KOPT-K1 (cell line): ENCODE results near the gene CENPP.
"Not testable (repeated sequence)": the region's sequence is repeated elsewhere in the genome, so short reads cannot be mapped to it uniquely, and the experiment has no call there.

ENCODE experiments used
- H3K27ac ChIP-seq: fragments of 200-600 bp; sonication (generic); 2 replicates; pipeline ENCODE4 v1.5.1; 2016; ENCODE audit warnings: antibody characterized with exemption, mild to moderate bottlenecking, low read depth, low read length; ENCODE audit not compliant: poor library complexity, severe bottlenecking
- H3K36me3 ChIP-seq: fragments of 200-600 bp; sonication (generic); 2 replicates; pipeline ENCODE4 v1.5.1; 2017; ENCODE audit warnings: antibody characterized with exemption, mild to moderate bottlenecking, low read length, moderate library complexity; ENCODE audit not compliant: insufficient read depth
- H3K9me3 ChIP-seq: fragments of 200-600 bp; sonication (generic); 2 replicates; pipeline ENCODE4 v1.5.1; 2017; ENCODE audit warnings: antibody characterized with exemption, low read length, mild to moderate bottlenecking; ENCODE audit not compliant: insufficient read depth, poor library complexity, severe bottlenecking

The CENPP gene

DNA sequence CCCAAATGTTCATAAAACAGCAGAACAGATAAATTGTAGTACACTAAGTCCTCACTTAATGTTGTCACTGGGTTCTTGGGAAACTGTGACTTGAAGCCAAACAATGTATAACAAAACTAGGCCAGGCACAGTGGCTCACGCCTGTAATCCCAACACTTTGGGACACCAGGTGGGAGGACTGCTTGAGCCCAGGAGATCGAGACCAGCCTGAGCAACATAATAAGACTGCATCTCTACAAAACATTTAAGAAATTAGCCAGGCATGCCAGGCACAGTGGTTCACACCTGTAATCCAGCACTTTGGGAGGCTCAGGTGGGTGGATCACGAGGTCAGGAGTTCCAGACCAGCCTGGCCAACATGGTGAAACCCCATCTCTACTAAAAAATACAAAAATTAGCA is 298.2 kb downstream of the CENPP start:
- H3K36me3 ChIP-seq = peaks cover 39% of the 10 kb centered on the region; the same call in 1 of the 2 replicates
- not testable (repeated sequence) for H3K27ac ChIP-seq, H3K9me3 ChIP-seq

DNA sequence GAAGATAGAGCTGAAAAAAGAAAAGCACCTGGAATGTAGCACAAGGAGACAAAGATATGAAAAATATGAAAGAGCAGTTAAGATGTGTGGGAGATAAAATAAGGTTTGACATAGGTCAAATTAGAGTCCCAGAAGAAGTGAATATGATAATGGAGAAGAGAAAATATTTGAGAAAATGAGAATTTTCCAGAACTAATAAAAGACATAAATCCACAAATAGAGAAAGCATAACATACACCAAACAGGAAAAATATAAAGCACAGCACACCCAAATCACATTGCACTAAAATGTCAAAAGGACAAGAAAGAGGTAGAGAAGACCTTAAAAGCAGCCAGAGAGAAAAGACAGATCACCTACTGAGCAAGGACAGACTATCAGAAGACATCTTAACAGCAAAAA is 300.7 kb downstream of the CENPP start:
- Histone ChIP-seq H3K9me3 (no peaks in the 10 kb centered on the region), H3K36me3 (peaks cover 26% of the 10 kb centered on the region), H3K27ac (no peak overlapping the region)

DNA sequence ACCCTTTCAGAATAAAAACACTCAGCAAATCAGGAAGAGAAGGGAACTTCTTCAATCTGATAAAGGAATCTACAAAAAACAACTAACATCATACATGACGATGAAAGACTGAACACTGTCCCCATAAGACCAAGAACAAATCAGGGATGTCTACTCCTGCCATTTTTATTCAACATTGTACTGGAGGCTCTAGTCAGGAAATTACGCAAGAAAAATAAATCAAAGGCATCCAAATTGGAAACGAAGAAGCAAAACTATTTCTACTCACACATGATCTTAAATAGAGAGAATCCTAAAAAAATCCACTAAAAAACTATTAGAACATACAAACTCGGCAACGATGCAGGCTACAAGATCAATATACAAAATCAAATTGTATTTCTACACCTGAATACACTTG is 301.9 kb downstream of the CENPP start:
- H3K9me3 ChIP-seq = no peaks in the 10 kb centered on the region
- H3K27ac ChIP-seq = no peak overlapping the region
- H3K36me3 ChIP-seq = peaks cover 37% of the 10 kb centered on the region

DNA sequence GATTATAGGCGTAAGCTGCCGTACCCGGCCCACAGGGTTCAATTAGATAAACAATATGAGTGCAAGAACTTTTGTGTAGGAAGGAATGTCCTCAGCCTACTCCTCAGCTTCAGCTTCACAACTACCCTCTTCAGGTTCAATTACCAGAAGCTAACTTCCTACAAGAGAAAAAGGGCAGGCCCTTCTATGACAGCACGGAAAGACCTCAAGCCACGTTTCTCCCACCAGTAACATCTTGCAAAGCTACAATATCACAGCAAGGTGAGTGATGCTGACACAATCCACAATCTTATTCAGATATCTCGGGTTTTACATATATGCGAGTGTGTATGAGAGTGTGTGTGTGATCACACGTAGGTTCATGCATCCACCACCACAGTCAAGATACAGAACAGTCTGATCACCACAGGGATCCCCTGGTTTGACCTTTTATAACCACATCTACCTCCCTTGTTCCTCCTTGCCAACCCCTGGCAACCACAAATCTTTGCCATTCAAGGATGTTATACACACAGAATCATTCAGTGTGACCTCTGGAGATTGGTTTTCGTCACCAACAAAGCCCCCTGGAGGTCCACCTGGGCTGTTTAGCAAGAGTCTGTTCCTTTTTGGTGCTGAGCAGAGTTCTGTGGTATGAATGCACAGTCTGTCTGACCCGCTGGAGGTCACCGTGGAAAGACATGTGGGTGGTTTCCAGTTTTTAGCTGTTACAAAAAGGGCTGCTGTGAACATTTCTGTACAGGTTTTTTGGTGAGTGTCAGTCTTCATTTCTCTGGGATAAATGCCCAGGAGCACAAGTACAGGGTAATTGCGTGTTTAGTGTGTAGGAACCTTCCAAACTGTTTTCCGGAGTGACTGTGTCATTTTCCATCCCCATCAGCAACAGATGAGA is 305.9 kb downstream of the CENPP start:
- Histone ChIP-seq H3K27ac (no peak overlapping the region), H3K36me3 (peaks cover 56% of the 10 kb centered on the region), H3K9me3 (no peaks in the 10 kb centered on the region)

DNA sequence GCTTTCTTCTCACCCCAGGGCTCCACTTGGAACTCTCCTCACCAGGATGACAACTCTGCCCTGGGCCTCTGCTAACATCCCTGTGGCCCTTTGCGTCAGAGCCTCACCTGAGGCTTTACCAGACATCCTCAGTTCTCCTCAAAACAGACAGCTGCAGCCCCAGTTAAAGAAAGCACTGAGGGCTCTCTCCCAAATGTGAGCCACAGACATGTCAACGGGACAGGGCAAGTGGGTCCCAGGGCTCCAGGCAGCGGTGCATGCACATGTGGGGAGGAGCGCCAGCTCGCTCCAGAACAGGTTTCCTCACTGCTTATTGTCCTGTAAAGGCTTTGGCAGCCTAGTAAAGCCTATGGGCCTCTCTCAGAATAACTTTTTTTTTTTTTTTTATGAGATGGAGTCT is 306.9 kb downstream of the CENPP start:
- H3K36me3 ChIP-seq = peaks cover 66% of the 10 kb centered on the region
- no peak overlapping the region for H3K27ac ChIP-seq
- H3K9me3 ChIP-seq = no peaks in the 10 kb centered on the region

DNA sequence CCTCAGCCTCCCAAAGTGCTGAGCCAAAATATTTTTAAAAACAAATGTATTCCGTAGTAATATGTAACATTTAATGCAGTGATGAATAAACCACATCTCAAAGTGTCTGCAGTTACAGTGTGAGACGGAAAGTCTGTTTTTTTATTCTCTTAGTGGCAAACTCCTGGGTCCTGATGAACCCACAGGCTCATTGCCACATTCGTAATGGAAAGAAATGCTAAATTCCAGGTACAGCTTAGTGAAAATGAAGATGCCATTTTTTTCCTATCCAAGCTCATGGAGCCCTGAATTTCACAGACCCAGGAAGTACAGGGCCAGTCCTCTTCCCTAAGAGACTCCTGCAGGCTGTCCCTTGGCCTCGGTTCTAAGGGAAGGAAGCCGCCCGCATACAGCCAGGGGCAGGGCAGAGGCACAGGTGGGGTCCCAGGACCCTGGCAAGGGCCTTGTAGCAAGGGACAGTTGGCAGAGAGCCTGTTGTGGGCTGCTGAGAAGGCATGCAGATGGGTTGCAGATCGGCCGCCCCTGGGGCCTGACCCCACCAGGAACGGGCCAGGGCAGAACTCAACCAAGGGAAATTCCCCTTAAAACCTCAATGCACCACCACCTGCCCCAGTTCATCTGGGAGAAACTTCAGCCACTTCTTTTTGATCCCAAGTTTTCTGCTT is 308.0 kb downstream of the CENPP start:
- H3K27ac ChIP-seq = no peak overlapping the region
- peaks cover 69% of the 10 kb centered on the region for H3K36me3 ChIP-seq
- H3K9me3 ChIP-seq = no peaks in the 10 kb centered on the region

DNA sequence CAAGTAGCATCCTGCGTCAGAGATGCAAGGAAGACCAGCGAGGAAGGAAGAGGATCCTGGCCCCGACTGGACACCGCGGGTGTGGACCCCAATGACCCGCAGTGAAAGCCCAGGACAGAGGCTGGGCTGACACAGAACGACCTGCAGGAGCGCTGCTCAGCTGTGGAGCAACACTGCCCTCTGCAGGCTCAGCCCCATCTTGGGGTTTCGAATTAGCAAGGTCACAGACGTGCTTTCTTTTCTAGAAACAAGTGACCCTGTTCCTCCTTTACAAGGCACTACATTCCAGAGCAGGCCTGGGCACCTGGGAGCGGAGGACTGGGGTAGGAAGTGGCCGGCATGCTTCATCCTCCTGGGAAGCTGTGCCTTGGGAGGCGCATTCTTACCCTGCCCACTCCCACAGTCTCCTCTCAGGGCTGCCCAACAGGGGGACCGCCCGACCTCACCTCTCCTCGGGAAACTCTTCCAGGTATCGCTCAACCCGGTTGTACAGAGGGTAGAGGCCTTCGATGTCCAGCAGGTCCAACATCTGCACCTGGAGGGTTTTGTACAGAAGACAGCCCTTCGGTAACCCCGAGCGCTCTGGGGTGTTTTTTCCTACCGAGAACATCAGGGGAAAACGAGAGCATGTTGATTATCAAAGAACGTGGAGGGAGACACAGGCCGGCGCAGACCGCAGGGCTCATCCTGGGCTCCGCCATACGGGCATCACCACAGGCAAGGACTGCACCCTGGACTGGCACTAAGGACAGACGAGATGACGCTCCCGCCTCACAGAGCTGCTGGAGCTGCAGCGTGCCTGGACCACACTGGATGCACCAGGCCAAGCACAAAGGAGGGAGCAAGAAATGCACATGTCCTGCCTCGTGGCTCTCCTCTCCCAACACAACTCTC is 309.2 kb downstream of the CENPP start:
- H3K27ac ChIP-seq = no peak overlapping the region
- no peaks in the 10 kb centered on the region for H3K9me3 ChIP-seq
- peaks cover 69% of the 10 kb centered on the region for H3K36me3 ChIP-seq

DNA sequence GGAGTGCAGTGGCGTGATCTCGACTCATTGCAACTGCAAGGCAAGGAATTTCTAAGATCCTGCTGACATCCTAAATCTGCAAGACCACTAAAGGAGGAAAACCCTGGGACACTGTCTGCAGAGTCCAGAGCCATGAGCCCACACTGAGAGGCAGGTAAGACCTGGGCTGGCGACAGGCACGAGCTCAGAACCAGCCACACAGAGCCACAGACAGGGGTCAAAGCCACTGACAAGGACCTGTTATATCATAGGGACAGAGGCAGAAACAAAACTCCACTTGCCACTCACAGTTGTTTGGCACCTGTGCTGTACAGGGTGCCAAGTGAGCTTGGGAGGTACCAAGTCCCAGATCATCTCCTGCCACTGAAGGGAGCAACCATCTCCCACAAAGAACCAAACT is 310.0 kb downstream of the CENPP start:
- peaks cover 75% of the 10 kb centered on the region for H3K36me3 ChIP-seq
- no peaks in the 10 kb centered on the region for H3K9me3 ChIP-seq
- no peak overlapping the region for H3K27ac ChIP-seq

DNA sequence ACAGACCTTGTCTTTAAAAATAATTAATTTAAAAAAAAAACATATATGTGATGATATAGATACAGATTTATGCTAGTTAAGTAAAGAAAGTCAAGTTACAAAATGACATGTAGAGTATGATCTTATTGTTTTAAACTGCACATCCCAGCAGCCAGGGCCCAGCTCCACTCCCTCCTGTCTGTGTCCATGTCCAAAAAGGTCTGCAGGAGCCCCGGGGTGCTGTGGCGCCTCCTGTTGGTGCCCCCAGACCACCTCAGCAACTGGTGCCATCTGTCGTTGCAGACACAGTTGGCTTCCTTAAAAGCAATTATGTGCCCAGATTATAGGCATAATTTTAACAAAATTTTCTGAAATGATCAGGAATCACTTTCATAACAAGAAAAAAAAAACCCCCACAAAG is 310.9 kb downstream of the CENPP start:
- Histone ChIP-seq H3K36me3 (peaks cover 80% of the 10 kb centered on the region), H3K9me3 (no peaks in the 10 kb centered on the region), H3K27ac (no peak overlapping the region)

DNA sequence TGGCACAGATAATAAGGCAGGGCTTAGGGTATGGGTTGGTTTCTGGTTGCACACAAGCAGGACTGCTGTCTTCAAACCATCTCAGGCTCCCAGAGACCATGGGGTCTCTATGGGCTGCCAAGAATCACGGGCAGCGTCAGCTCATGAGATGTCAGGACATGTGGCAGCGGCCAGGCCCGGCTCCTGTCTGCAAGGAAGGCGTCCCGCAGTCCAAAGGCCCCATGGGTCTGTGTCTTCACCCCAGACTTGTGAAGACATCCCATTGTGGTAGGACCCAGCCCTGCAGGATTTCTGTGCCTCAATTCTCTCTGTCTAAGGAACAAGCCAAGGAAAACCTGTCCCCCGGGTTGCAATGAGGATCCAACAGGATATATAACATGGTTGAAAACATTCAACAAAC is 311.6 kb downstream of the CENPP start:
- no peak overlapping the region for H3K27ac ChIP-seq
- peaks cover 80% of the 10 kb centered on the region for H3K36me3 ChIP-seq
- no peaks in the 10 kb centered on the region for H3K9me3 ChIP-seq

DNA sequence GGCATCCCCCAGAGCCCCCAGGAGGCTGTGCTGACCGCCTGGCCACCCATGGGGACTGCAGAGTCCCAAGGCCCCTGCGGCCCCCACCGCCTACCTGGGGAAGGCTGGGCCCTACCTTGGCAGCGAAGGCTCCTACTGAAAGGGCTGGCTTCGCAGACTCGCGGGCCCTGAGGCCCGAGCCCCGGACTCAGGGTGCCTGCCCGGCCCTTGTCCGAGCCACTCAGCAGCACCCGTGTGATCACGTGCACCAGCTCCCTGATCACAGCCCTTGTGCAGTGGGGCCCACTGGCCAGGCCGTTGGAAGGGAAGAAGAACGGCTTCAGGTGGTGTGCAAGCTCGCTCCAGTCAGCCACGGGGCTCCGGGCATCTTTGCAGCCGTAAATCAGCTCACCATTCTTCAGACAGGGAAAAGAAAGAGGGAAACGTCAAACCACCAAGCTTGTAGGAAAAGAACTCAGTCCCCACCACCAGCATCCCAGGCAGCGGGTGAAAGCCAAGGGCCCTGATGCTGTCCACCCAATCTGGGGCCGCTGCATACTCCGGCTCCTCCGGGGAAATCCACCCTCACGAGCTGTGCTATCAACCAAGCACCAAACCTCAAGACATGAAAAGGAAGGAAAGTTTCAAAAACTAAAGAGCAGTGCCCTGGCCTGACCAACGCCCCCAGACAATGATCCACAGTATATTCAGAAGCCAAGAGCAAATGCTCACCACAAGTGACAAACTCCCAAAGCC is 312.3 kb downstream of the CENPP start:
- H3K9me3 ChIP-seq = no peaks in the 10 kb centered on the region
- no peak overlapping the region for H3K27ac ChIP-seq
- H3K36me3 ChIP-seq = peaks cover 80% of the 10 kb centered on the region

DNA sequence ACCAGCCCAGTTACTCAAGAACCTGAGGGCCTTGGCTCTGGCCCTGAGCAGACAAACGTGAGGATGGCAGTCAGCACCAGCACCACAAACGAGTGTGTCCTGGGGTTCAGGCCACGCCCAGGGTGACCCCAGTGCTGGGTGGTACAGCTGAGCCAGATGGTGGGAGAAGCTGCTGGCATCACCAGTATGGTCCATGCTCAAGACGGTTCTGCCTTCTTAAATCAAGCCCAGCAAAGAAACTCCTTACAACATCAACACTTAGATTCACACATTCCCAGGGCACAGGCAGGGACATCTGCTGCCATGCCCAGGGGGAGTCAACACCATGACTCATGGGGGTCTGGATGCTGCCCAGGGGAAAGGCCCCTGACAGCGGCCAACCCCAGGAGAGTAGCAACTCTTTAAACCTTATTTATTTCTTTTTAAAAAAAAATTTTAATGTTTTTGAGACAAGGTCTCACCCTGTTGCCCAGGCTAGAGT is 312.9 kb downstream of the CENPP start:
- peaks cover 80% of the 10 kb centered on the region for H3K36me3 ChIP-seq
- H3K9me3 ChIP-seq = no peaks in the 10 kb centered on the region
- no peak overlapping the region for H3K27ac ChIP-seq

DNA sequence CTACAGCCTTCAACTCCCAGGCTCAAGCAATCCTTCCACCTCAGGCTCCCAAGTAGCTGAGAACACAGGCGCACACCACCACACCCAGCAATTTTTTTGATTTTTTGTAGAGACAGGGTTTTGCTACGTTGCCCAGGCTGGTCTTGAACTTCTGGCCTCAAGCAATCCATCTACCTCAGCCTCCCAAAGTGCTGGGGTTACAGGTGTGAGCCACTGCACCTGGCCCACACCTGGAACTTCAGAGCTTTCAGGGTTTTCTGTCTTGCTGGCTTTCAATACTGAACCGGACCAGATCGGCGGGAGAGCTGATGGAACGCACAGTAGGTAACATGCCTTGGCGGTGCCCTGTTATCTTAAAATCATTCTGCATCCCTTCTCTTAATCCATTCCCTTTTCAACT is 313.4 kb downstream of the CENPP start:
- Histone ChIP-seq H3K36me3 (peaks cover 80% of the 10 kb centered on the region), H3K9me3 (no peaks in the 10 kb centered on the region), H3K27ac (no peak overlapping the region)

DNA sequence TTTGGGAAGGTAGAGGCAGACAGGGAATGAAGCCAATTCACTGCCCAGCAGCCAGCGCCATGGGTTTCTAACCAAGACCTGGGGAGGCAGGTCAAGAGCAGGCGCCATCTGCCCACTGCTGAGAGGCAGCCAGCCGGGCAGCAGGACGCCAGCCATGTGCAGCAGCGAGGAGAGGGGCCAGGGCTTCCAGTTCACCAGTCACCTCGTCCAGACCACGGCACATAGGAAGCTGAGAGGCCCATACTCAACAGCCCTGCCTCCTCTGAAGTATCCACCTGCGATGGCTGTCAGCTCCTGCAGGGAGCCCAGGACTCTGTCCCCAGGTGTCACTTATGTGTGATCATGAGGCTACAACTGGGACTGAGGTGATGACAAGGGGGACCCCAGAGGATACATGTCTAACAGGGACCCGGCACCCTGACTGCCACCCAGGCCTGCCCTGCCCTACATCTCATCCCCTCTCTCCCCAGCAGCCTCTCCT is 314.1 kb downstream of the CENPP start:
- Histone ChIP-seq H3K27ac (no peak overlapping the region), H3K9me3 (no peaks in the 10 kb centered on the region), H3K36me3 (peaks cover 80% of the 10 kb centered on the region)
